CD4-positive, alpha-beta T cell treated with Interferon alpha-2 for 1 hour (primary cell): ENCODE data around the gene NR1H3.

Experiments used
- DNase-seq, 2 donors: peaks; one replicate each; pipeline ENCODE4 v3.0.0-alpha.2; 2020 to 2022

Gene NR1H3

GRCh38 chr11:47270331-47271271 lies 12.8 kb downstream of the NR1H3 start:
- DNase-seq, result peak; percentile 18 to 53

GRCh38 chr11:47271328-47271727 lies 13.5 kb downstream of the NR1H3 start:
- DNase-seq, result no peak

GRCh38 chr11:47271961-47272661 lies 14.3 kb downstream of the NR1H3 start:
- no peak for DNase-seq

- no peak for DNase-seq
Measured at GRCh38 chr11:47272706-47273105, 14.9 kb downstream of the NR1H3 start.

GRCh38 chr11:47274495-47275235 lies 16.9 kb downstream of the NR1H3 start:
- DNase-seq, result no peak

GRCh38 chr11:47276923-47277322 lies 19.1 kb downstream of the NR1H3 start:
- DNase-seq, result no peak

GRCh38 chr11:47278058-47278457 lies 20.3 kb downstream of the NR1H3 start:
- no peak for DNase-seq

GRCh38 chr11:47278769-47279168 lies 21.0 kb downstream of the NR1H3 start:
- no peak for DNase-seq

- no peak for DNase-seq
Measured at GRCh38 chr11:47280099-47280498, 22.3 kb downstream of the NR1H3 start.

GRCh38 chr11:47280860-47281259 lies 23.1 kb downstream of the NR1H3 start:
- no peak for DNase-seq

- no peak for DNase-seq
Measured at GRCh38 chr11:47282462-47282861, 24.7 kb downstream of the NR1H3 start.

GRCh38 chr11:47284151-47284550 lies 26.4 kb downstream of the NR1H3 start:
- no peak for DNase-seq

GRCh38 chr11:47285969-47286770 lies 28.4 kb downstream of the NR1H3 start:
- DNase-seq, result no peak

- DNase-seq, result no peak
Measured at GRCh38 chr11:47288066-47288465, 30.3 kb downstream of the NR1H3 start.

- DNase-seq, result no peak
Measured at GRCh38 chr11:47289856-47290255, 32.1 kb downstream of the NR1H3 start.

- DNase-seq, result no peak
Measured at GRCh38 chr11:47295385-47295784, 37.6 kb downstream of the NR1H3 start.

GRCh38 chr11:47296045-47296444 lies 38.2 kb downstream of the NR1H3 start:
- no peak for DNase-seq

- no peak for DNase-seq
Measured at GRCh38 chr11:47299078-47299477, 41.3 kb downstream of the NR1H3 start.

- DNase-seq, result no peak
Measured at GRCh38 chr11:47302853-47303252, 45.1 kb downstream of the NR1H3 start.

- no peak for DNase-seq
Measured at GRCh38 chr11:47305734-47306483, 48.1 kb downstream of the NR1H3 start.

GRCh38 chr11:47306484-47306844 lies 48.7 kb downstream of the NR1H3 start:
- DNase-seq, result no peak
